KMS-11 (cell line): ENCODE results near the gene ENAM.
A peak's percentile ranks its signal among the peaks of the same experiment; 100 is the strongest.

ENCODE experiments used
- H2AFZ ChIP-seq: fragments of 200-600 bp; sonication (generic); 2 replicates; pipeline ENCODE4 v1.6.1; 2016; ENCODE audit warnings: antibody characterized with exemption, mixed run types, low read depth
- H3K27ac ChIP-seq: fragments of 200-600 bp; sonication (generic); 2 replicates; pipeline ENCODE4 v1.6.1; 2016; ENCODE audit warnings: mild to moderate bottlenecking, mixed run types
- H3K27me3 ChIP-seq: fragments of 200-600 bp; sonication (generic); 2 replicates; pipeline ENCODE4 v1.6.1; 2017; ENCODE audit warnings: mild to moderate bottlenecking, low read depth, mixed run types, moderate library complexity; ENCODE audit not compliant: insufficient read depth
- H3K36me3 ChIP-seq: fragments of 200-600 bp; sonication (generic); 2 replicates; pipeline ENCODE4 v1.6.1; 2017; ENCODE audit warnings: mild to moderate bottlenecking, mixed run types; ENCODE audit not compliant: insufficient read depth
- H3K4me1 ChIP-seq: fragments of 200-600 bp; sonication (generic); 2 replicates; pipeline ENCODE4 v1.6.1; 2016; ENCODE audit warnings: mild to moderate bottlenecking, low read depth, mixed run types; ENCODE audit not compliant: poor library complexity, severe bottlenecking
- H3K4me2 ChIP-seq: fragments of 200-600 bp; sonication (generic); 2 replicates; pipeline ENCODE4 v1.7.0; 2016; ENCODE audit warnings: mild to moderate bottlenecking, mixed run types
- H3K4me3 ChIP-seq: fragments of 200-600 bp; sonication (generic); IDR thresholded peaks from 2 replicates; pipeline ENCODE4 v1.6.1; 2017; ENCODE audit warnings: low read depth, low read length, mixed read lengths; ENCODE audit not compliant: insufficient read depth
- H3K79me2 ChIP-seq: fragments of 200-600 bp; sonication (generic); 2 replicates; pipeline ENCODE4 v1.6.1; 2016; ENCODE audit warnings: low read depth, mixed run types; ENCODE audit not compliant: insufficient read depth
- H3K9ac ChIP-seq: fragments of 200-600 bp; sonication (generic); 2 replicates; pipeline ENCODE4 v1.6.1; 2016; ENCODE audit warnings: mild to moderate bottlenecking, mixed run types
- H4K20me1 ChIP-seq: fragments of 200-600 bp; sonication (generic); 2 replicates; pipeline ENCODE4 v1.6.1; 2016; ENCODE audit warnings: mild to moderate bottlenecking, mixed run types; ENCODE audit not compliant: insufficient read depth
- CTCF ChIP-seq: fragments of 200-600 bp; sonication (generic); conservative IDR thresholded peaks from 2 replicates; pipeline ENCODE4 v1.6.1; 2017; ENCODE audit warnings: low read depth, mild to moderate bottlenecking, antibody characterized with exemption, low read length, moderate library complexity, mixed read lengths

The ENAM gene

GRCh38 chr4:70607334-70607853, 21.1 kb upstream of the ENAM start:
- no peaks in the 10 kb centered on the region for H3K27me3 ChIP-seq
- H2AFZ ChIP-seq, result 0 out of 2 replicates have a peak overlapping the region, but pooled peaks have one; percentile 53
- no peaks in the 10 kb centered on the region for H4K20me1 ChIP-seq
- no peak overlapping the region for H3K27ac ChIP-seq
- no peak overlapping the region for H3K4me3 ChIP-seq
- no peak overlapping the region for H3K9ac ChIP-seq
- no peaks in the 10 kb centered on the region for H3K79me2 ChIP-seq
- no peak for TF ChIP-seq CTCF
- no peaks in the 10 kb centered on the region for H3K36me3 ChIP-seq
- no peak overlapping the region; the same call in 1 of the 2 replicates for H3K4me2 ChIP-seq
- H3K4me1 ChIP-seq, result peaks cover 26% of the 10 kb centered on the region

- H3K4me1 ChIP-seq, result peaks cover 25% of the 10 kb centered on the region
- H3K27me3 ChIP-seq, result no peaks in the 10 kb centered on the region
- TF ChIP-seq CTCF, result no peak
- H3K79me2 ChIP-seq, result no peaks in the 10 kb centered on the region
- H3K4me3 ChIP-seq, result no peak overlapping the region
- H3K36me3 ChIP-seq, result no peaks in the 10 kb centered on the region
- H3K9ac ChIP-seq, result no peak overlapping the region; the same call in 1 of the 2 replicates
- peak overlapping the region; percentile 53; the same call in 1 of the 2 replicates for H2AFZ ChIP-seq
- no peaks in the 10 kb centered on the region for H4K20me1 ChIP-seq
- peak overlapping the region; percentile 24; the same call in 1 of the 2 replicates for H3K27ac ChIP-seq
- peak overlapping the region; percentile 25; the same call in 1 of the 2 replicates for H3K4me2 ChIP-seq
Measured at GRCh38 chr4:70608324-70608723, 20.2 kb upstream of the ENAM start.

- H3K27me3 ChIP-seq, result no peaks in the 10 kb centered on the region
- no peak overlapping the region for H3K4me3 ChIP-seq
- H2AFZ ChIP-seq, result no peak overlapping the region
- TF ChIP-seq CTCF, result no peak
- H3K4me2 ChIP-seq, result no peak overlapping the region
- H4K20me1 ChIP-seq, result no peaks in the 10 kb centered on the region
- H3K79me2 ChIP-seq, result no peaks in the 10 kb centered on the region
- no peaks in the 10 kb centered on the region for H3K36me3 ChIP-seq
- no peak overlapping the region for H3K27ac ChIP-seq
- no peak overlapping the region for H3K9ac ChIP-seq
- peaks cover 21% of the 10 kb centered on the region for H3K4me1 ChIP-seq
Measured at GRCh38 chr4:70613306-70614183, 15.0 kb upstream of the ENAM start.

- Histone ChIP-seq H3K4me2 (no peak overlapping the region), H3K36me3 (no peaks in the 10 kb centered on the region), H3K79me2 (no peaks in the 10 kb centered on the region), H2AFZ (no peak overlapping the region), H3K4me1 (peaks cover 15% of the 10 kb centered on the region), H3K4me3 (no peak overlapping the region), H3K27me3 (no peaks in the 10 kb centered on the region), H3K27ac (no peak overlapping the region), H3K9ac (no peak overlapping the region), H4K20me1 (no peaks in the 10 kb centered on the region)
- TF ChIP-seq CTCF, result no peak
Measured at GRCh38 chr4:70614184-70614555, 14.4 kb upstream of the ENAM start.
